Stimulated activated CD8-positive, alpha-beta memory T cell treated with anti-CD3 and anti-CD28 coated beads, Interleukin-15, amount 100 ng/mL, for 1 hour (primary cell): Measurements from ENCODE around the gene BMERB1.

Experiments
- DNase-seq: peaks from one replicate; pipeline ENCODE4 v3.0.0-alpha.2; 2020; ENCODE audit warnings: low read depth

Gene BMERB1

GRCh38 chr16:15498427-15499175 is 64.2 kb downstream of the BMERB1 start:
- DNase-seq: no peak

- DNase-seq: no peak
These were observed 67.8 kb downstream of the BMERB1 start for GRCh38 chr16:15502041-15502725.

- DNase-seq: no peak
These were observed 72.1 kb downstream of the BMERB1 start for GRCh38 chr16:15506441-15506840.

- DNase-seq: no peak
These were observed 73.0 kb downstream of the BMERB1 start for GRCh38 chr16:15507301-15507958.

- no peak for DNase-seq
These were observed 73.7 kb downstream of the BMERB1 start for GRCh38 chr16:15507959-15508627.

GRCh38 chr16:15509051-15509592 is 74.7 kb downstream of the BMERB1 start:
- no peak for DNase-seq

- no peak for DNase-seq
These were observed 75.5 kb downstream of the BMERB1 start for GRCh38 chr16:15509593-15510535.

- no peak for DNase-seq
These were observed 76.6 kb downstream of the BMERB1 start for GRCh38 chr16:15510992-15511391.

- no peak for DNase-seq
These were observed 77.5 kb downstream of the BMERB1 start for GRCh38 chr16:15511759-15512487.

- DNase-seq: no peak
These were observed 78.8 kb downstream of the BMERB1 start for GRCh38 chr16:15513156-15513555.

- no peak for DNase-seq
These were observed 81.6 kb downstream of the BMERB1 start for GRCh38 chr16:15515992-15516391.

- DNase-seq: no peak
These were observed 82.2 kb downstream of the BMERB1 start for GRCh38 chr16:15516609-15517008.

GRCh38 chr16:15517743-15518377 is 83.5 kb downstream of the BMERB1 start:
- no peak for DNase-seq

- DNase-seq: no peak
These were observed 84.3 kb downstream of the BMERB1 start for GRCh38 chr16:15518381-15519351.

- DNase-seq: no peak
These were observed 85.4 kb downstream of the BMERB1 start for GRCh38 chr16:15519790-15520189.

GRCh38 chr16:15521390-15521757 is 87.0 kb downstream of the BMERB1 start:
- DNase-seq: no peak

- DNase-seq: no peak
These were observed 87.5 kb downstream of the BMERB1 start for GRCh38 chr16:15521758-15522509.

- DNase-seq: no peak
These were observed 88.7 kb downstream of the BMERB1 start for GRCh38 chr16:15523092-15523541.
